Measurements from ENCODE around the gene TTLL10. TPM values are rescaled to one million over a fixed set of nuclear protein-coding genes. Genes with fewer than 3 reads are reported as not detected.
"Not testable (repeated sequence)": the region's sequence is repeated elsewhere in the genome, so short reads cannot be mapped to it uniquely, and the experiment has no call there.

TTLL10 gene
- total RNA-seq, 1 experiment from 2014 or later = not detected

- peak; percentile 61 for DNase-seq (ENCODE audit: low spot score)
These were observed 14.3 kb downstream of the TTLL10 start for GRCh38 chr1:1187938-1188337.

GRCh38 chr1:1189111-1189510, 15.4 kb downstream of the TTLL10 start:
- DNase-seq (ENCODE audit: low spot score) = no peak

- DNase-seq (ENCODE audit: low spot score) = no peak
These were observed 18.1 kb downstream of the TTLL10 start for GRCh38 chr1:1191734-1192133.

GRCh38 chr1:1194723-1195122, 21.0 kb downstream of the TTLL10 start:
- DNase-seq (ENCODE audit: low spot score) = no peak

GRCh38 chr1:1195726-1196125, 22.0 kb downstream of the TTLL10 start:
- not testable (repeated sequence) for DNase-seq (ENCODE audit: low spot score)

- no peak for DNase-seq (ENCODE audit: low spot score)
These were observed 22.9 kb downstream of the TTLL10 start for GRCh38 chr1:1196431-1197187.

GRCh38 chr1:1197188-1197500, 23.5 kb downstream of the TTLL10 start:
- DNase-seq (ENCODE audit: low spot score) = no peak

- DNase-seq (ENCODE audit: low spot score) = no peak
These were observed 24.1 kb downstream of the TTLL10 start for GRCh38 chr1:1197551-1198422.

GRCh38 chr1:1198423-1199140, 24.9 kb downstream of the TTLL10 start:
- DNase-seq (ENCODE audit: low spot score) = no peak

GRCh38 chr1:1199141-1199960, 25.7 kb downstream of the TTLL10 start:
- no peak for DNase-seq (ENCODE audit: low spot score)

GRCh38 chr1:1199961-1200875, 26.5 kb downstream of the TTLL10 start:
- no peak for DNase-seq (ENCODE audit: low spot score)

GRCh38 chr1:1200876-1201810, 27.5 kb downstream of the TTLL10 start:
- no peak for DNase-seq (ENCODE audit: low spot score)

GRCh38 chr1:1202831-1203560, 29.3 kb downstream of the TTLL10 start:
- DNase-seq (ENCODE audit: low spot score) = no peak

GRCh38 chr1:1203561-1204424, 30.1 kb downstream of the TTLL10 start:
- no peak for DNase-seq (ENCODE audit: low spot score)

- DNase-seq (ENCODE audit: low spot score) = no peak
These were observed 30.8 kb downstream of the TTLL10 start for GRCh38 chr1:1204425-1204920.

GRCh38 chr1:1204998-1205768, 31.5 kb downstream of the TTLL10 start:
- no peak for DNase-seq (ENCODE audit: low spot score)
